OCI-LY1 (cell line): ENCODE results near the gene TOP3B.

Experiments used
- H2AFZ ChIP-seq: fragments of 200-600 bp; sonication (generic), shearing (Covaris generic); 2 replicates; pipeline ENCODE4 v1.6.0; 2014; ENCODE audit warnings: antibody characterized with exemption, mild to moderate bottlenecking, low read length
- H3F3A ChIP-seq: fragments of 200-600 bp; sonication (generic), shearing (Covaris generic); 2 replicates; pipeline ENCODE4 v1.6.0; 2014; ENCODE audit warnings: mild to moderate bottlenecking, antibody characterized with exemption, low read length, moderate library complexity; ENCODE audit not compliant: insufficient read depth
- H3K27ac ChIP-seq: fragments of 200-600 bp; sonication (generic); 2 replicates; pipeline ENCODE4 v1.5.1; 2014; ENCODE audit warnings: low read length, mixed run types, mild to moderate bottlenecking, low read depth; ENCODE audit not compliant: poor library complexity, severe bottlenecking
- H3K27me3 ChIP-seq: fragments of 200-600 bp; sonication (generic); 2 replicates; pipeline ENCODE4 v1.6.0; 2014; ENCODE audit warnings: antibody characterized with exemption, mild to moderate bottlenecking, low read length, moderate library complexity; ENCODE audit not compliant: insufficient read depth
- H3K36me3 ChIP-seq: fragments of 200-600 bp; sonication (generic); 2 replicates; pipeline ENCODE4 v1.6.1; 2014; ENCODE audit warnings: mild to moderate bottlenecking, antibody characterized with exemption, low read length, moderate library complexity, mixed read lengths; ENCODE audit not compliant: insufficient read depth
- H3K4me1 ChIP-seq: fragments of 200-600 bp; sonication (generic); 2 replicates; pipeline ENCODE4 v1.5.1; 2014; ENCODE audit warnings: mild to moderate bottlenecking, low read length, moderate library complexity; ENCODE audit not compliant: insufficient read depth, severe bottlenecking
- H3K4me2 ChIP-seq: fragments of 200-600 bp; sonication (generic), shearing (Covaris generic); 2 replicates; pipeline ENCODE4 v1.6.1; 2014; ENCODE audit warnings: low read length
- H3K4me3 ChIP-seq: fragments of 200-600 bp; sonication (generic); 2 replicates; pipeline ENCODE4 v1.5.1; 2014; ENCODE audit warnings: low read length, low read depth, mild to moderate bottlenecking, mixed read lengths; ENCODE audit not compliant: poor library complexity, severe bottlenecking
- H3K79me2 ChIP-seq: fragments of 200-600 bp; shearing (Covaris generic); 2 replicates; pipeline ENCODE4 v1.6.1; 2016; ENCODE audit warnings: mixed run types, low read length, mixed read lengths; ENCODE audit not compliant: insufficient read depth
- H3K9ac ChIP-seq: fragments of 200-600 bp; sonication (generic), shearing (Covaris generic); 2 replicates; pipeline ENCODE4 v1.6.1; 2014; ENCODE audit warnings: mild to moderate bottlenecking, low read length, mixed read lengths
- H3K9me2 ChIP-seq: fragments of 200-600 bp; sonication (generic), shearing (Covaris generic); 2 replicates; pipeline ENCODE4 v1.6.1; 2014; ENCODE audit warnings: low read depth, mild to moderate bottlenecking, low read length, mixed read lengths
- H3K9me3 ChIP-seq: fragments of 200-600 bp; shearing (Covaris generic); 2 replicates; pipeline ENCODE4 v1.6.1; 2014; ENCODE audit warnings: low read length, mixed read lengths
- H4K20me1 ChIP-seq: fragments of 200-600 bp; sonication (generic), shearing (Covaris generic); 2 replicates; pipeline ENCODE4 v1.6.0; 2016; ENCODE audit warnings: mild to moderate bottlenecking, low read length; ENCODE audit not compliant: insufficient read depth
- CTCF ChIP-seq: fragments of 200-600 bp; sonication (generic), shearing (Covaris generic); IDR thresholded peaks from 2 replicates; pipeline ENCODE4 v1.5.1; 2017; ENCODE audit warnings: mild to moderate bottlenecking, antibody characterized with exemption, low read length, moderate library complexity, mixed read lengths
- EZH2 ChIP-seq: fragments of 200-600 bp; sonication (generic), shearing (Covaris generic); IDR thresholded peaks from 2 replicates; pipeline ENCODE4 v1.8.0; 2017; ENCODE audit warnings: borderline replicate concordance, mixed run types, mild to moderate bottlenecking, antibody characterized with exemption, low read length, moderate library complexity, mixed read lengths

Gene TOP3B

GRCh38 chr22:22010358-22010757, 27.8 kb upstream of the TOP3B start:
- Histone ChIP-seq H4K20me1 (no peaks in the 10 kb centered on the region), H3K27ac (peak overlapping the region; percentile 2), H3F3A (no peaks in the 10 kb centered on the region), H3K27me3 (no peaks in the 10 kb centered on the region), H3K4me3 (no peak overlapping the region), H2AFZ (no peak overlapping the region), H3K4me1 (no peaks in the 10 kb centered on the region), H3K36me3 (peaks cover 51% of the 10 kb centered on the region), H3K9me2 (no peaks in the 10 kb centered on the region), H3K4me2 (no peak overlapping the region), H3K9me3 (no peaks in the 10 kb centered on the region), H3K9ac (no peak overlapping the region), H3K79me2 (no peaks in the 10 kb centered on the region)
- TF ChIP-seq EZH2: no peak
- no peak for TF ChIP-seq CTCF

- Histone ChIP-seq H3K27me3 (no peaks in the 10 kb centered on the region), H3K4me1 (no peaks in the 10 kb centered on the region)
These were observed 27.1 kb upstream of the TOP3B start for GRCh38 chr22:22009661-22010060.

GRCh38 chr22:22006596-22006990, 24.0 kb upstream of the TOP3B start:
- H3K79me2 ChIP-seq: no peaks in the 10 kb centered on the region
- H3K27me3 ChIP-seq: no peaks in the 10 kb centered on the region

More at GRCh38 chr22:22009661-22010060, 27.1 kb upstream of the TOP3B start:
- Histone ChIP-seq H3K79me2 (no peaks in the 10 kb centered on the region), H3K4me2 (no peak overlapping the region), H3K36me3 (peaks cover 44% of the 10 kb centered on the region), H3K9me3 (no peaks in the 10 kb centered on the region), H4K20me1 (no peaks in the 10 kb centered on the region), H2AFZ (no peak overlapping the region), H3K27ac (no peak overlapping the region), H3K9me2 (no peaks in the 10 kb centered on the region), H3K4me3 (no peak overlapping the region), H3K9ac (no peak overlapping the region), H3F3A (no peaks in the 10 kb centered on the region)
- no peak for TF ChIP-seq CTCF

More at GRCh38 chr22:22006596-22006990, 24.0 kb upstream of the TOP3B start:
- H3K4me2 ChIP-seq: no peak overlapping the region
- TF ChIP-seq CTCF: no peak
- no peak for TF ChIP-seq EZH2
- no peaks in the 10 kb centered on the region for H3F3A ChIP-seq
- no peaks in the 10 kb centered on the region for H3K9me2 ChIP-seq
- no peak overlapping the region for H3K27ac ChIP-seq
- H3K4me3 ChIP-seq: no peak overlapping the region
- no peaks in the 10 kb centered on the region for H3K9me3 ChIP-seq
- H2AFZ ChIP-seq: no peak overlapping the region
- H3K36me3 ChIP-seq: peaks cover 18% of the 10 kb centered on the region; the same call in 1 of the 2 replicates
- no peaks in the 10 kb centered on the region for H3K4me1 ChIP-seq
- H4K20me1 ChIP-seq: no peaks in the 10 kb centered on the region
- H3K9ac ChIP-seq: no peak overlapping the region
